ENCODE data around the gene DBNL. TPM values are rescaled to one million over a fixed set of nuclear protein-coding genes. Genes with fewer than 3 reads are reported as not detected.

Gene DBNL
- polyA plus RNA-seq, 1 donor from 2014 or later: 124 TPM

DNA sequence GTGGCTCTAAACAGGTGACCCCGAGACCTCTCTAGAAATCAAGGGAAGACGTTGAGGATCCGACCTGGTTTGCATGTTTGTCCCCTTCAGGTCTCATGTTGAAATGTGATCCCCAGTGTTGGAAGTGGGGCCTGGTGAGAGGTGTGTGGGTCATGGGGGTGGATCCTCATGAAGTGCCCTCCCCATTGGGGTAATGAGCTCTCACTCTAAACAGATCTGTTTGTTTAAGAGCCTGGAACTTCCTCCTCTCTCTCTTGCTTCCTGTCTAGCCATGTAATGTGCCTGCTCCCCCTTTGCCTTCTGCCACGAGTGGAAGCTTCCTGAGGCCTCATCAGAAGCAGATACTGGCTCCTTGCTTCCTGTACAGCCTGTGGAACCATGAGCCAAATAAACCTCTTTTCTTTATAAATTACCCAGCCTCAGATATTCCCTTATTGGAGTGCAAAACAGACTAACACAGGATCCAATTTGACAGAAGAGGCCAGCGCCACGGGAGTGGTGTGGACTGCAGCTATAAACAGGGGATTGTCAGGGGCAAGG, 48.7 kb downstream of the DBNL start:
- Histone ChIP-seq H3K4me2 (ENCODE audit: low read length) (no peak overlapping the region), H3K27ac (ENCODE audit: low read length) (no peak overlapping the region), H3K4me3 (ENCODE audit: low read length) (no peak overlapping the region), H3K27me3 (ENCODE audit: insufficient read depth, low read depth, low read length) (no peaks in the 10 kb centered on the region), H3K9me2 (ENCODE audit: insufficient read depth, low read length) (no peaks in the 10 kb centered on the region), H4K20me1 (ENCODE audit: insufficient read depth) (no peaks in the 10 kb centered on the region), H3K79me2 (replicated peaks; ENCODE audit: insufficient read depth, low read length) (no peaks in the 10 kb centered on the region), H2AFZ (ENCODE audit: low read depth, low read length) (no peak overlapping the region), H3K9me3 (ENCODE audit: low read length) (no peaks in the 10 kb centered on the region), H3F3A (ENCODE audit: insufficient read depth, low read length, poor library complexity, severe bottlenecking) (no peaks in the 10 kb centered on the region), H3K36me3 (ENCODE audit: insufficient read depth, low read length) (no peaks in the 10 kb centered on the region), H3K9ac (ENCODE audit: low read length) (no peak overlapping the region)
- TF ChIP-seq RAD21 (conservative IDR thresholded peaks at IDR 0.05) (no peak), TAF1 (IDR thresholded peaks at IDR 0.05; ENCODE audit: low read depth) (no peak)

- Histone ChIP-seq H3K27me3 (ENCODE audit: insufficient read depth, low read depth, low read length) (no peaks in the 10 kb centered on the region), H3K79me2 (replicated peaks; ENCODE audit: insufficient read depth, low read length) (no peaks in the 10 kb centered on the region), H2AFZ (ENCODE audit: low read depth, low read length) (no peak overlapping the region), H3K9me2 (ENCODE audit: insufficient read depth, low read length) (no peaks in the 10 kb centered on the region), H3K4me2 (ENCODE audit: low read length) (no peak overlapping the region), H3K9me3 (ENCODE audit: low read length) (no peaks in the 10 kb centered on the region), H3K36me3 (ENCODE audit: insufficient read depth, low read length) (no peaks in the 10 kb centered on the region), H3K9ac (ENCODE audit: low read length) (no peak overlapping the region), H3K4me3 (ENCODE audit: low read length) (no peak overlapping the region), H4K20me1 (ENCODE audit: insufficient read depth) (no peaks in the 10 kb centered on the region), H3K27ac (ENCODE audit: low read length) (no peak overlapping the region), H3F3A (ENCODE audit: insufficient read depth, low read length, poor library complexity, severe bottlenecking) (no peaks in the 10 kb centered on the region)
- TF ChIP-seq, protein P1, sequence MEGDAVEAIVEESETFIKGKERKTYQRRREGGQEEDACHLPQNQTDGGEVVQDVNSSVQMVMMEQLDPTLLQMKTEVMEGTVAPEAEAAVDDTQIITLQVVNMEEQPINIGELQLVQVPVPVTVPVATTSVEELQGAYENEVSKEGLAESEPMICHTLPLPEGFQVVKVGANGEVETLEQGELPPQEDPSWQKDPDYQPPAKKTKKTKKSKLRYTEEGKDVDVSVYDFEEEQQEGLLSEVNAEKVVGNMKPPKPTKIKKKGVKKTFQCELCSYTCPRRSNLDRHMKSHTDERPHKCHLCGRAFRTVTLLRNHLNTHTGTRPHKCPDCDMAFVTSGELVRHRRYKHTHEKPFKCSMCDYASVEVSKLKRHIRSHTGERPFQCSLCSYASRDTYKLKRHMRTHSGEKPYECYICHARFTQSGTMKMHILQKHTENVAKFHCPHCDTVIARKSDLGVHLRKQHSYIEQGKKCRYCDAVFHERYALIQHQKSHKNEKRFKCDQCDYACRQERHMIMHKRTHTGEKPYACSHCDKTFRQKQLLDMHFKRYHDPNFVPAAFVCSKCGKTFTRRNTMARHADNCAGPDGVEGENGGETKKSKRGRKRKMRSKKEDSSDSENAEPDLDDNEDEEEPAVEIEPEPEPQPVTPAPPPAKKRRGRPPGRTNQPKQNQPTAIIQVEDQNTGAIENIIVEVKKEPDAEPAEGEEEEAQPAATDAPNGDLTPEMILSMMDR (IDR thresholded peaks at IDR 0.05; ENCODE audit: poor library complexity, severe bottlenecking): no peak
- TF ChIP-seq MXI1 (conservative IDR thresholded peaks at IDR 0.05; ENCODE audit: poor library complexity, severe bottlenecking): no peak
- no peak for TF ChIP-seq TAF1 (IDR thresholded peaks at IDR 0.05; ENCODE audit: low read depth)
- TF ChIP-seq REST (IDR thresholded peaks at IDR 0.05; ENCODE audit: borderline replicate concordance): no peak
- TF ChIP-seq POLR2AphosphoS5 (IDR thresholded peaks at IDR 0.05): no peak
- no peak for TF ChIP-seq EZH2 (IDR thresholded peaks at IDR 0.05; ENCODE audit: borderline replicate concordance, insufficient read depth, low read length, poor library complexity, severe bottlenecking)
- no peak for TF ChIP-seq EP300 (conservative IDR thresholded peaks at IDR 0.05; ENCODE audit: poor library complexity, severe bottlenecking)
Measured at GRCh38 chr7:44094365-44094764, 49.9 kb downstream of the DBNL start.

All from neural cell (in vitro differentiated cells).